HG02763 (cell line): Measurements from ENCODE around the gene USH2A.

ENCODE experiments used
- ATAC-seq: cut with Tn5 transposase; IDR thresholded peaks from one replicate; pipeline ENCODE4 v1.9.1; 2021; ENCODE audit warnings: mild to moderate bottlenecking, moderate library complexity; ENCODE audit not compliant: unreplicated experiment

USH2A gene

GRCh38 chr1:215807911-215808436 is 615.3 kb downstream of the USH2A start:
- ATAC-seq = no peak

- no peak for ATAC-seq
These were observed 616.0 kb downstream of the USH2A start for GRCh38 chr1:215807218-215807617.

DNA sequence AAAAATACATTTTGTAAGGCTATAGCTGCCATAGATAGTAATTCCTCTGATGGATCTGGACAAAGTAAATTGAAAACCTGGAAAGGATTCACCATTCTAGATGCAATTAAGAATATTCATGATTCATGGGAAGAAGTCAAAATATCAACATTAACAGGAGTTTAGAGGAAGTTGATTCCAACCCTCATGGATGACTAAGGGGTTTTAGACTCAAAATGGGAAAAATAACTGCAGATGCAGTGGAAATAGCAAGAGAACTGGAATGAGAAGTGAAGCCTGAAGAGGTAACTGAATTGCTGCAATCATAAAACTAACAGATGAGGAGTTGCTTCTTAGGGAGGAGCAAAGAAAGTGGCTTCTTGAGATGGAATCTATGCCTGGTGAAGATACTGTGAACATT is 625.4 kb downstream of the USH2A start:
- no peak for ATAC-seq

- no peak for ATAC-seq
These were observed 629.1 kb downstream of the USH2A start for GRCh38 chr1:215794156-215794555.

GRCh38 chr1:215793180-215793579 is 630.1 kb downstream of the USH2A start:
- ATAC-seq = no peak

DNA sequence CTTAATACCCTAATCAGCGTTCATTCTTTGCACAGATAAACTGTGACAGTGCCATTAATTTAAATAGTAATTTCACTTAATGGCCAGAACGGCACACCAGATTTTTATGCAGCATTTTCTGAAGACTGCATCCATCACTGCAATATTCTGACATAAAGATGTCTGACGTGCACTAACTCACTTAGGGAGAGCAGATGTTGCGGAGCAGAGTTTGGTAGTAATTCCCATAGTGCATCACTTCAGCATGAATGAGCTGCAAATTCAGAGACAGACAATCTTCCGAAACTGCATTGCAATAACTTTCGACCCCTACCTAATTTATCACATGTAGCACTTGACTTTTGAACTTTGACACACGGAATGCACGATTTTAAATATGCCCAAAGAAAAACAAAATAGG is 630.8 kb downstream of the USH2A start:
- ATAC-seq = no peak

- no peak for ATAC-seq
These were observed 633.3 kb downstream of the USH2A start for GRCh38 chr1:215789981-215790380.

GRCh38 chr1:215786997-215787396 is 636.3 kb downstream of the USH2A start:
- no peak for ATAC-seq

- ATAC-seq = no peak
These were observed 642.6 kb downstream of the USH2A start for GRCh38 chr1:215780641-215781040.

GRCh38 chr1:215780139-215780538 is 643.1 kb downstream of the USH2A start:
- no peak for ATAC-seq

DNA sequence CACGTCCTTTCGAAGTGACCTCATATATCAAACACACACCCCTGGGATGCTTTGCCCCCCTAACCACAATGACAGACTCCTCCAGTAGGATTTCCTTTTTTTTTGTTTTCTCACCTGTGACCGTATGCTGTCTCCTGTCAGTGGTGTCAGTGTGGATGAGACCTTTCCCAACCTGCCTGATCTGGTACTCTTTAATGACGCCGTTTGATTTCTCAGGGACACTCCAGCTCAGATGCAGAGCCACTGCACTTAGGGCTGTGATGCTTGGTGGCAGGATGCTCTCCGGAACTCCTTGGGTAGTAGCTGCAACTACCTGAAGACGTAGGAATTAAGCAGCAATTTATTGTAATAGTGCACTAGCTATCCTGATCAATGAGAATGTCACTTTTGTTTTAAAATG is 643.5 kb downstream of the USH2A start:
- ATAC-seq = no peak

DNA sequence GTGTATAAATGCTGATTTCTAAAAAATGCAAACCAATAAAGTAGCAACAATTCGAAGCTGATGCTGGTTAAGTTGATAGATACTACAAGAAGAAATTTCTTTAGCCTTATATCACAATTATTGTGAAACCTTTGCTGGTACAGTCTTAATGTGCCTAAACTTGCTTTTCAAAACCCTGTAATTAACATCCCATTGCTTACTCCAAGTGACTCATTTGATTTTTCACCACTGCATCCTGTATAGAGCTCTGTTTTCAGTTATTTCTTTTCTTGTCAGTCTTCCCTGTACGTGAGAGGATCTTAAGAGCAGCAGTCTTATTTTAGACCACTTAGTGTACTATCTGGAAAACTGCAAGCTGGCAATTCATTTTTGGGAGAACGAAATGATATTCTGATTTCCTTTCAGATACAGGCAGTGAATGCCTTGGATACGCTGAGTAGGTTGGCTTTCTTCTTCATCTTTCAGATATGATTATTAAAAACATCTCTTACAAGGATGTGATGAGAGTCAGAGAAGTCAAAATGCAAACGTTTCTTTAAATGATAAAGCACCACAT is 645.8 kb downstream of the USH2A start:
- ATAC-seq = no peak

DNA sequence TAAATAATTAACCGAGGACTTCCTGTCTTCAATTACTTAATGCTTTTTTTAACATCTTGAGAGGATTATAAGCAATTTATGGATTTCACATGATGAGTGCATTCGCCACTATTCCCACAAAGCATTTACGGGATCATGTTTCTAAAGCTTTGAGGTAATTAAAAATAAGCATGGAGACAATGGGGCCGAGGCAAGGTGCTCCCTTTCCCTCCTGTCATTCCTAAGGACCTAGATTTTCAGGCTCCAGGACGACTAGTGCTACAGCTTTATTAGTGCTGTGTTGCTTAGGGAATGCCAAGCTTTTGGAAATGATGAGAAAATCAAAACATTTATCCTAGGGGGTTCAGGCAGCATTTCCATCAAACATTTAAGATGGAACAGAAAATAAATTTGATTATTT is 646.9 kb downstream of the USH2A start:
- no peak for ATAC-seq

DNA sequence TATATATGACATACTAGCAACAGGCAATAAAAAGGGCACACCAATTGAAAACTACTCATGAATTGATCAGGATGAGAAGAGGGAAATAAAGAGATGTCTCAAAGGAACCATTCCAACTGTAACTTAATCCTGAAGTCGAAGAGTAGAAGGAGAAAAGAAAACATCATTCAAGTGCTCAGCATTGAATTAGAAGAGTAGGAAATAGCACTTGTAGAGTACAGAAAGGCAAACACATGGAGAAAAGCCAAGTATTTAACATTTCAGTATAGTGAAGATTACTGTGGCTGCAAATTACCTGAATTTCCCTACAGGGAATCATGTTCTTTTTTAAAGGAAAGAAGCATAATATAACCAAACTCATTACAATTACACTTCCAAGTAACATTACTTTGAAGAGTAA is 651.1 kb downstream of the USH2A start:
- ATAC-seq = no peak

GRCh38 chr1:215768303-215768702 is 654.9 kb downstream of the USH2A start:
- ATAC-seq = no peak

- ATAC-seq = no peak
These were observed 655.5 kb downstream of the USH2A start for GRCh38 chr1:215767761-215768160.

GRCh38 chr1:215766521-215766920 is 656.7 kb downstream of the USH2A start:
- ATAC-seq = no peak

DNA sequence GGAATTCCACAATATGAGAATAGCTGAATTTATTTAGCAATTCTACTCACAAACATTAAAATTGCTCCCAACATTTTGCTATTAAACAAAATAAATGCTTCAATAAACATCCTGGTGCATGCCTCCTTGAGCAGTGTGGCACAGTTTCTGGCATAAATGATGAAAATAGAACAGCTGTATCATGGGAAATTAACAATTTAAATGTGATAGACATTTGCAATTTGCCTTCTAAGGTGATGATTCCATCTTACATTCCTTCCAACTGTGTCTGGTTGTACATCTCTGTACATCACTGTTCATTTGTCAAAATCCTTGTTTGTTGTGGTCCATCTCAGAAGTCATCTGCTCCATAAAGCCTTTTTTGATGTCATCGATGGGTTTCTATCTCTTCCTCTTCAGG is 657.4 kb downstream of the USH2A start:
- ATAC-seq = no peak

DNA sequence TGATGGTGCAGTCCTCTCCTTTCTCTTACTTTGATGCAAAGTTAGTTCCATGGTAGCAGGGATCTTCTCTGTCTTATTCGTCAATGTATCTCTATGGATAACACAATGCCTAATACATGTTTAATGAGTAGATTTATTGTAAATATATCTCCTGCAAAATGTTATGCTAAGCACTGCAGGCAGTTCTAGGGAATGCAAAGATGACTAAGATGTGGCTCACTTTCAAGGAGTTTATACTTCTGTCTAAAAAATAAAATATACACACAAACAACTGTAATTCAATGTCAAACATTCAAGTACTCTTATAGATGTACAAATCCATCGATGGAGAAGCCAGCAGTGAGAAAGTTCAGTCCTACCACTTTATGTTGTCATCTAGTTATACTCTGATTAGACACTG is 661.8 kb downstream of the USH2A start:
- no peak for ATAC-seq

DNA sequence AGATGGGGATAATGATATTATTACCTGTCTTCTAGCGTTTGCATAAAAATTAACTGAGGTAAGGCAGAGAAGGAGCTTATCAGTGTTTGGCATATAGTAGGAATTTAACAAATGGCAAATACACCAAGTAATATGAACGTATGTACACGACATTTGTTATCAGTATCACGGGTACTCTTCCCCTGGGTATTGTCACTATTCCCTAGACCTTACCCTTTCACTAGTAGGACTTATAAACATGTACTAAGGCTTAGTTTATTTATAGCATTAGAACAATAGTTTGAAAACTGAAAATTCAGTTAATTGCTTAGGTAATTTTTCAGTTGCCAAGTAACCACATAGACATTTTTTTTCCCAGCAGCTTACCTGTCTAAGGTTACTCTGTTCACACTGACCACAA is 669.1 kb downstream of the USH2A start:
- ATAC-seq = no peak

- ATAC-seq = no peak
These were observed 673.8 kb downstream of the USH2A start for GRCh38 chr1:215749414-215749813.

GRCh38 chr1:215748431-215748830 is 674.8 kb downstream of the USH2A start:
- no peak for ATAC-seq

DNA sequence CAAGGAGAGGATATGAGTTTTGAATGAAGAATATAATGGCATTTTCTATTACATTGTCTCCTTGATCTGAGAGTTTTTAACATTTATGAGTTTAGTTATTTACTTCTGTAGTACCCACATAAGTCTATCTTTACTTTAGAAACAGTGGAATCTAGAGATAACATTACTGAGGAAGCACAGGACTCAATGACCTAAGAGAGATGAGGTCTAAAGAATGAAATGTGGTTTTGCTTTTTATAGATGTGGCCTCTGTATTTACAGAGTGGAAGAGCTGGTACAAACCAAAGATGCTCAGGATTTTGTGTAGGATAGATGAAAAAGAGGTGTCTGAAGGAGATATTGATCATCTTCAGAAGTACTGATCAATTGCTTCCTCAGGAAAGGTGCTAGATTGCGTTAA is 678.8 kb downstream of the USH2A start:
- ATAC-seq = no peak
